SK-N-SH treated with all-trans-retinoic acid at 6 μM for 48 hours (cell line): ENCODE measurements around the gene CDKN2B-AS1.

Source experiments
- ATAC-seq: fragments of 200-7000 bp; cut with Tn5 transposase; 3 replicates; pipeline ENCODE4 v1.9.1; 2020; ENCODE audit warnings: mild to moderate bottlenecking, moderate library complexity
- BACH2 ChIP-seq: fragments of 250-450 bp; sonication (Bioruptor Pico); IDR thresholded peaks from 2 replicates; pipeline ENCODE4 v1.9.0; 2021; ENCODE audit warnings: mild to moderate bottlenecking, borderline replicate concordance
- CREB5 ChIP-seq: fragments of 250-450 bp; sonication (Bioruptor Pico); IDR thresholded peaks from 2 replicates; pipeline ENCODE4 v1.5.1; 2020; ENCODE audit warnings: low read depth, mild to moderate bottlenecking, moderate library complexity
- CSDC2 ChIP-seq: fragments of 250-450 bp; sonication (Bioruptor Pico); IDR thresholded peaks from 2 replicates; pipeline ENCODE4 v1.5.0; 2020; ENCODE audit warnings: mild to moderate bottlenecking, moderate library complexity
- CSRNP3 ChIP-seq: fragments of 250-450 bp; sonication (Bioruptor Pico); IDR thresholded peaks from 2 replicates; pipeline ENCODE4 v1.5.1; 2021; ENCODE audit warnings: mild to moderate bottlenecking, moderate library complexity
- ESRRG ChIP-seq: fragments of 250-450 bp; sonication (Bioruptor Pico); IDR thresholded peaks from 2 replicates; pipeline ENCODE4 v1.6.1; 2021; ENCODE audit warnings: mild to moderate bottlenecking
- ISL1 ChIP-seq: fragments of 250-450 bp; sonication (Bioruptor Pico); IDR thresholded peaks from 2 replicates; pipeline ENCODE4 v2.1.2; 2022; ENCODE audit warnings: mild to moderate bottlenecking, moderate library complexity
- OSR1 ChIP-seq: fragments of 250-450 bp; sonication (Bioruptor Pico); IDR thresholded peaks from 2 replicates; pipeline ENCODE4 v1.8.0; 2022; ENCODE audit warnings: moderate library complexity, mild to moderate bottlenecking, inconsistent platforms
- PATZ1 ChIP-seq: fragments of 250-450 bp; sonication (Bioruptor Pico); IDR thresholded peaks from 2 replicates; pipeline ENCODE4 v1.8.0; 2020; ENCODE audit warnings: mild to moderate bottlenecking, moderate library complexity, borderline replicate concordance
- POU6F1 ChIP-seq: fragments of 250-450 bp; sonication (Bioruptor Pico); IDR thresholded peaks from 2 replicates; pipeline ENCODE4 v1.8.0; 2021; ENCODE audit warnings: low read depth, mild to moderate bottlenecking, moderate library complexity, borderline replicate concordance
- PPARA ChIP-seq: fragments of 250-450 bp; sonication (Bioruptor Pico); IDR thresholded peaks from 2 replicates; pipeline ENCODE4 v1.5.0; 2020; ENCODE audit warnings: mild to moderate bottlenecking, borderline replicate concordance
- RARB ChIP-seq: fragments of 250-450 bp; sonication (Bioruptor Pico); IDR thresholded peaks from 2 replicates; pipeline ENCODE4 v1.8.0; 2021; ENCODE audit warnings: mild to moderate bottlenecking, moderate library complexity
- SNAI2 ChIP-seq: fragments of 250-450 bp; sonication (Bioruptor Pico); IDR thresholded peaks from 2 replicates; pipeline ENCODE4 v1.5.0; 2020; ENCODE audit warnings: mild to moderate bottlenecking, moderate library complexity
- TCF4 ChIP-seq: fragments of 250-450 bp; sonication (Bioruptor Pico); IDR thresholded peaks from 2 replicates; pipeline ENCODE4 v1.8.0; 2021; ENCODE audit warnings: mild to moderate bottlenecking, moderate library complexity, borderline replicate concordance
- TOX ChIP-seq: fragments of 250-450 bp; sonication (Bioruptor Pico); IDR thresholded peaks from 2 replicates; pipeline ENCODE4 v1.8.0; 2021; ENCODE audit warnings: mild to moderate bottlenecking, moderate library complexity, borderline replicate concordance
- TSHZ2 ChIP-seq: fragments of 250-450 bp; sonication (Bioruptor Pico); IDR thresholded peaks from 2 replicates; pipeline ENCODE4 v1.5.0; 2020; ENCODE audit warnings: mild to moderate bottlenecking, moderate library complexity
- ZFP3 ChIP-seq: fragments of 250-450 bp; sonication (Bioruptor Pico); IDR thresholded peaks from 2 replicates; pipeline ENCODE4 v1.5.0; 2020; ENCODE audit warnings: mild to moderate bottlenecking, moderate library complexity
- ZFP30 ChIP-seq: fragments of 450-650 bp; formaldehyde crosslinking; IDR thresholded peaks from 2 replicates; pipeline ENCODE4 v1.5.0; 2022; ENCODE audit warnings: mild to moderate bottlenecking, moderate library complexity
- ZNF565 ChIP-seq: fragments of 450-650 bp; formaldehyde crosslinking; conservative IDR thresholded peaks from 2 replicates; pipeline ENCODE4 v1.5.0; 2020; ENCODE audit warnings: low read depth, mild to moderate bottlenecking, moderate library complexity
- ZNF70 ChIP-seq: fragments of 450-650 bp; formaldehyde crosslinking; IDR thresholded peaks from 2 replicates; pipeline ENCODE4 v1.5.0; 2020; ENCODE audit warnings: mild to moderate bottlenecking, moderate library complexity
- ZNF8 ChIP-seq: fragments of 450-650 bp; formaldehyde crosslinking; IDR thresholded peaks from 2 replicates; pipeline ENCODE4 v1.5.0; 2020; ENCODE audit warnings: mild to moderate bottlenecking, moderate library complexity

CDKN2B-AS1 gene

GRCh38 chr9:22049411-22049810 is 54.8 kb downstream of the CDKN2B-AS1 start:
- ATAC-seq: peak; percentile 50; the same call in 2 of the 3 replicates
- TF ChIP-seq ZFP3 (CRISPR knock-in tag): no peak
- TF ChIP-seq ZNF70 (CRISPR knock-in tag): no peak

GRCh38 chr9:22050924-22051323 is 56.3 kb downstream of the CDKN2B-AS1 start:
- ATAC-seq: no peak
- no peak for TF ChIP-seq CREB5
- no peak for TF ChIP-seq BACH2 (CRISPR knock-in tag)
- TF ChIP-seq CSRNP3 (CRISPR knock-in tag): no peak
- no peak for TF ChIP-seq ESRRG (CRISPR knock-in tag)
- TF ChIP-seq OSR1 (CRISPR knock-in tag): no peak
- no peak for TF ChIP-seq TCF4 (CRISPR knock-in tag)
- TF ChIP-seq ZNF8: no peak
- no peak for TF ChIP-seq ZFP3 (CRISPR knock-in tag)
- TF ChIP-seq ZNF70 (CRISPR knock-in tag): no peak
- TF ChIP-seq ZFP30 (CRISPR knock-in tag): no peak
- TF ChIP-seq ZNF565 (CRISPR knock-in tag): no peak
- TF ChIP-seq PATZ1 (CRISPR knock-in tag): no peak
- TF ChIP-seq TSHZ2 (CRISPR knock-in tag): no peak
- TF ChIP-seq CSDC2 (CRISPR knock-in tag): no peak
- TF ChIP-seq RARB (CRISPR knock-in tag): no peak

- TF ChIP-seq PATZ1 (CRISPR knock-in tag) (peak; percentile 49; the same call in 1 of the 2 replicates), ZNF8 (no peak)
- peak; percentile 64 for ATAC-seq
These were observed 57.9 kb downstream of the CDKN2B-AS1 start for GRCh38 chr9:22052376-22052945.

GRCh38 chr9:22053178-22053577 is 58.6 kb downstream of the CDKN2B-AS1 start:
- peak; percentile 37 for ATAC-seq
- TF ChIP-seq CREB5 (no peak), POU6F1 (CRISPR knock-in tag) (no peak), SNAI2 (CRISPR knock-in tag) (no peak), ZFP30 (CRISPR knock-in tag) (no peak), TOX (no peak), ISL1 (CRISPR knock-in tag) (no peak), ZNF8 (no peak), PATZ1 (CRISPR knock-in tag) (no peak), ZFP3 (CRISPR knock-in tag) (no peak), PPARA (CRISPR knock-in tag) (no peak)
